ENCODE data around the gene KAZN.

KAZN gene

DNA sequence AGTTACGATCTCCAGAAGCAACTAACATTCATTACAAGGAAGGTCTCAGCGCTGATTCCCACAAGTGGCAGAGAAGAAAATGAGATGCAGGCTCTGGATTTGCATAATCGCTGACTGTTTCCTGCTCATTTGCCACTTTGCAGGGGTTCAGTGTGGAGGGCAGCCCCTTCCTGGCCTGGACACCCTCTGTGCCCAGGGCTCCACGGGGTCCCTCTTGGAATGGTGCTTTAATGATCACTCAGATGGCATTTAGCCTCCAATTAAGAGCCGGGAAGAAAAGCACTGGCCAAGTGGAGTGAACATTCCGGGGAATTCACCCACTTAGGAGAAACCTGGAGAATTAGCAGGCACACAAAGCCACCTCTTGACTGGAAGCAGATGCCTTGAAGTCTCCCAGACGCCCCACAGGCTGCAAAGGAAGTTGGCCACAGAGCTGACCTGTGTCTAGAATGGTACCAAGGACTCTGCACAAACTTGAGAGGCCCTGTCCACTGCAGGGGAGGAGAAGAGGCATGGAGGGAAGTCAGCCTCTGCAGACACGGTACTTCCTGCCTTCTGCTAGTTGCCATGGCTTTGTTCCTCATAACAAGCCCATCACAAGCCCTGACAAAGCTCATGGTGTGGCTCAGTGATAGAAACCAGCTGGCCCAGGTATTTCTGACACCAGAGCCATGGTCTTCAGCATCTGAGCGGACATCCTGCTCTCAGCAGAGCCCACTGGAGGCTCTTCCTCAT lies 157.2 kb downstream of the KAZN start:
- no peak for DNase-seq (ENCODE audit: extremely low read depth, low read depth)
- TF ChIP-seq, protein P1, sequence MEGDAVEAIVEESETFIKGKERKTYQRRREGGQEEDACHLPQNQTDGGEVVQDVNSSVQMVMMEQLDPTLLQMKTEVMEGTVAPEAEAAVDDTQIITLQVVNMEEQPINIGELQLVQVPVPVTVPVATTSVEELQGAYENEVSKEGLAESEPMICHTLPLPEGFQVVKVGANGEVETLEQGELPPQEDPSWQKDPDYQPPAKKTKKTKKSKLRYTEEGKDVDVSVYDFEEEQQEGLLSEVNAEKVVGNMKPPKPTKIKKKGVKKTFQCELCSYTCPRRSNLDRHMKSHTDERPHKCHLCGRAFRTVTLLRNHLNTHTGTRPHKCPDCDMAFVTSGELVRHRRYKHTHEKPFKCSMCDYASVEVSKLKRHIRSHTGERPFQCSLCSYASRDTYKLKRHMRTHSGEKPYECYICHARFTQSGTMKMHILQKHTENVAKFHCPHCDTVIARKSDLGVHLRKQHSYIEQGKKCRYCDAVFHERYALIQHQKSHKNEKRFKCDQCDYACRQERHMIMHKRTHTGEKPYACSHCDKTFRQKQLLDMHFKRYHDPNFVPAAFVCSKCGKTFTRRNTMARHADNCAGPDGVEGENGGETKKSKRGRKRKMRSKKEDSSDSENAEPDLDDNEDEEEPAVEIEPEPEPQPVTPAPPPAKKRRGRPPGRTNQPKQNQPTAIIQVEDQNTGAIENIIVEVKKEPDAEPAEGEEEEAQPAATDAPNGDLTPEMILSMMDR (IDR thresholded peaks at IDR 0.05; ENCODE audit: low read depth, low read length) = no peak

DNA sequence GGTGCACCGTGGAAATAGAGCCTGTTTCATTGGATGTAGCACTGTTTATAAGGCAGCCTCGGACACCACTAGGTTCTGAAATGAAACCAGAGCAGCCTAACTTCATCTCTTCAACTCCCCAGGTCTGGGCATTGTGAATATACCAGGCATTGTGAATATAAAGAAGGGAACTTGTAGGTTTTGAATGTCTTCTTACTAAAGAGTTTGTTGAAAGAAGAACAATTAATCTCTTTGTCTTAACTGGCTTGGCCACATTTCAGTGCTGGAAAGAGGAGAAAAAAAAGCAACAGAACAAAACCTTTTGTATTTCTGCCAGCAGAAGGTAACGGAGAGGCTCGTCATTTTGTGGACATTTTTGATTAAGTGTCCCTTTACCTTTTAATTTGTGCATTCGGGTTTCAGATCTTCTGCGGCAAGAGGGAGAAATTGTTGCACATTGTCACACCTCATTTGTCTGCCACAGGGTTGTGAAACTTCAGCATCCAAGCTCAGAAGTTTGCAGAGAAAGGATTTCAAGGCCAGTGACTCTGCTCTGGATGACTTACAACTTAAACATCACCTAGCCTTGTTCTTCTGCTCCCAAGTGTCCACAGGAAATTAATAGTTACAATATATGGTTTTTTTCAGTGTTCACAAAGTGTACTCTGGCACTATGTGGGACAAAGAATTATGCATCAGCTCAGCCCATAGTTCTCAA lies 158.3 kb downstream of the KAZN start:
- DNase-seq (ENCODE audit: extremely low read depth, low read depth) = no peak

DNA sequence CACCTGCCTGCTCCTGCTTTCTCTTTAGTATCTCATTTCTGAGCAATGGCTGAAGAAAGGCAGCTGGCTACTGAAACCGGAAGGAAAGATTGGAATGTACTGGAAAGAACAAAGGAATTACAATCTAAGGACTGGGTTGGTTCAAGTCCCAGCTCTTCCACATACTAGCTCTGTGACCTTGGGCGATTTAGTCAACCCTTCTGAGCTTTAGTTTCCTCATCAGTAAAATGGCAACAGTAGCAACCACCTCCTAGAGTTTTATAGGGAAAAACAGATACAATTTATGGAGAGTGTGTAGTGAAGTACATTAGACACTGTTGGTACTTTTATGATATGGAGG lies 158.8 kb downstream of the KAZN start:
- no peak for DNase-seq (ENCODE audit: extremely low read depth, low read depth)

More for the DNA sequence above, 158.3 kb downstream of the KAZN start:
- TF ChIP-seq, protein P1 (IDR thresholded peaks at IDR 0.05; ENCODE audit: low read depth, low read length) = no peak

DNA sequence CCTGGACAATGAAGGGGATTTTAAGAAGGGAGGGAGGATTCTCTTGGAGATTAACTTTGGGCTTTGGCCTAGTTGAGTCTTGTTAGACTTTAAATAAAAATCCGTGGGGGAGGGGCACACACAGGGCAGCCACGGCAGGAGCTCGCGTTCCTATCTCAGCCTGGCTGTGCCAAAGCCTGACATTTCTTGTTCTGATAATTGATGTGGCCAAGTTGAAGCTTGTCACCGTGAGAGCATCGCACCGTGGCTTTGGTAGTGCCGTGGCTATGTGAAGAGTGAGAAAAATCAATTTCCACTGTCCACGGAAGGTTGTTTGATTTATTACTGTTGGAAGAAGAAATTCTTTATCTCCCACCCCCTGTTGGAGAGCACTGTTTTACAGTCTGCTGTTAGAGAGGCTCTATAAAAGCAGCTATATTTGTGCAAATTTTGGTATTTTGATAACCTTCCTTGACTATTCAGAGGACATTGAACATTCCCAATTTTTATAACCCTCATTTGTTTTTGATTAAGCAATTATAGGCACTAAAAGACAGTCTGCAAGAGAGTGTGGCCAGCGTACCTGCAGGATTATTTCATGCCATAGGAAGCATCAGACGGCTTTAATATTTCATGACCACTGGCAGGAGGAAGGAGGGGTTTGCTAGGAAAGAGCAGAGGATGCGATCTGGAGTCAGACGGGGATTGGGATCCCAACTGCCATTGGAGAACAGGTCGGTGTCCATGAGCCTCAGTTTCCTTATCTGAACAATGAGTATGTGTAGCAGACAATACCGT lies 160.7 kb downstream of the KAZN start:
- no peak for DNase-seq (ENCODE audit: extremely low read depth, low read depth)
- TF ChIP-seq, protein P1 (IDR thresholded peaks at IDR 0.05; ENCODE audit: low read depth, low read length) = no peak

More for the DNA sequence above, 158.8 kb downstream of the KAZN start:
- TF ChIP-seq, protein P1 (IDR thresholded peaks at IDR 0.05; ENCODE audit: low read depth, low read length) = no peak

DNA sequence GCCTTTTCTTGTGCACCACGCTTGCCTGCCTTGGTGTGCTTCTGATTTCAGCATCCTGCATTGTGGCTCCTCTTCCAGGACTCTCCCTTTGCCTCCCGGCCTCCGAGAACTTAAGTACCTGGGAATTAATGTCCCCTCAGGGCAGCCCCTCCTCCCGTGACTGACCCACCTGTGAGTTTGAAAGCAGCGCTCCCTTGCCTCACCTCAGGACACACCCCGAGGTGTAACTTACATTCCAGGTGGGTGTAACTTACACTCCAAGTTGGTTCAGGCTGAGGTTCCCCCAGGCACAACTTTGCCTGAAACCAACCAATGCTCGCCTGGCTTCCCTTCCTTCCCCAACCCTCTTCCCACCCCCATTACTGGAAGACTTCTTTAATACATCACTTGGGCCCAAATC lies 161.4 kb downstream of the KAZN start:
- no peak for DNase-seq (ENCODE audit: extremely low read depth, low read depth)
- TF ChIP-seq, protein P1 (IDR thresholded peaks at IDR 0.05; ENCODE audit: low read depth, low read length) = no peak

DNA sequence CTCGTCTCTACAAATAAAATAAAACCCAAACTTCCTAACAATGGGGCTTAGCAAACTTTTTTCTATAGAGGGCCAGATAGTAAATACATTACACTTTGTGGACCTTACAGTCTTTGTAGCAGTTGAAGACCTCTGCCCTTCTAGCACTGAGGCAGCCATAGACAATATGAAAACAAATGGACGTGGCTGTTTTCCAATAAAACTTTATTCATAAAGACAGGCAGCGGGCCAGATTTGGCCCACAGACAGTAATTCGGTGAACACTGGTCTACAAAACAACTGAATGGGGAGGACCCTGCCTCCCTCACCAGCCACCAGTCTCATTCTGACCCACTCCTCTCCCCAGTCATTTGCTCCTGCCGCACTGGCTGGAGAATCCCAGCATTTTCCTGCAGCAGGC lies 162.3 kb downstream of the KAZN start:
- no peak for DNase-seq (ENCODE audit: extremely low read depth, low read depth)
- TF ChIP-seq, protein P1 (IDR thresholded peaks at IDR 0.05; ENCODE audit: low read depth, low read length) = no peak
